ENCODE data around the gene BBOX1.

Gene BBOX1

DNA sequence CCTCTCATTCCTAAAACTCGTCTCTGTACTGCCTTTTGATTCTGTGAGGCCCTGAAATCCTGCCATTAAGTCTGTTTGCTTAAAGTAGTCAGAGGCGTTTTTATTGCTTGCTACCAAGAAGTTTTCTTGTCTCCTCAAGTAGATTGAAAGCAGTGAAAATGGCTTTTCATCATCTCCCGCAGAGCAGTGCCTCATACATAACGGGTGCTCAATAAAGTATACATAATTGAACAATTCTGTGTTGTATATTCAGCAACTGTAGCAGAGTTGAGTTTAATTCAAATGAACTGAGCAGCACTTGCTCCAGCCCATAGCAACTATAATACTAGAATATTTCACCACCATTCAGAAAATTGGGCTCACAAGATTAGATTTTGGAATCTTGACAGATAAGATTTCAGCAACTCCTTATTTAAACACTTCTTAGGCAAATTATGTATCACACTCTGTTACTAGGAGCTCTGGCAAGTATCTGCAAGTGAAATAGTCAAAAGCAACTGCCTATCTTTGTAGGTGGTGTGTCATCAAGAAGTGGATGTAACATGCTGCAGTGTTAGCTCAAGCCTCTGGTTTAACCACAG, 26.7 kb upstream of the BBOX1 start:
- no peak overlapping the region for H3K4me3 Mint-ChIP-seq
- no peaks in the 10 kb centered on the region for H3K4me1 Mint-ChIP-seq (ENCODE audit: low read depth)
- H3K9me3 Mint-ChIP-seq, result no peaks in the 10 kb centered on the region
- H3K27me3 Mint-ChIP-seq, result no peaks in the 10 kb centered on the region
- no peaks in the 10 kb centered on the region for H3K36me3 Mint-ChIP-seq (ENCODE audit: low read depth)
- H3K27ac Mint-ChIP-seq, result no peak overlapping the region

GRCh38 chr11:27018902-27019529, 21.6 kb upstream of the BBOX1 start:
- Mint-ChIP-seq H3K9me3 (no peaks in the 10 kb centered on the region), H3K27ac (no peak overlapping the region), H3K4me3 (no peak overlapping the region), H3K36me3 (ENCODE audit: low read depth) (no peaks in the 10 kb centered on the region), H3K27me3 (no peaks in the 10 kb centered on the region), H3K4me1 (ENCODE audit: low read depth) (no peaks in the 10 kb centered on the region)

DNA sequence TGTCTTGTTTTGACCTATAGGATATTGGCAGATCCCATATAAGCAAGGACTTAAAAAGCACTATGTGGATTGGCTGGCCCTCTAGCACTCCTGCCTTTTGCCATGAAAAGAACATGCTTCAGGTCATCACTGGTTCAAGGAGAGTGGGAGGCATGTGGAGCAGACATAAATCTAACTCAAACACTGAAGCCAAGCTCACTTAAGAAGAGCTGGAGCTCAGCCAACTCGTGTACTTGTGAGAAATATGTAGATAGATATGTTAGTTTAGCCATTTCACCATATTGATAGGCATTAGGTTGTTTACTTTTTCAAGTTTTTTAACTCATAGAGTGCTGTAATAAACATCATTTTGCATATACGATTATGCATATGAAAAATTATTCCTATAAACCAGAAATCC, 19.9 kb upstream of the BBOX1 start:
- no peaks in the 10 kb centered on the region for H3K4me1 Mint-ChIP-seq (ENCODE audit: low read depth)
- no peaks in the 10 kb centered on the region for H3K36me3 Mint-ChIP-seq (ENCODE audit: low read depth)
- no peak overlapping the region for H3K4me3 Mint-ChIP-seq
- no peaks in the 10 kb centered on the region for H3K9me3 Mint-ChIP-seq
- no peaks in the 10 kb centered on the region for H3K27me3 Mint-ChIP-seq
- no peak overlapping the region for H3K27ac Mint-ChIP-seq

- H3K27me3 Mint-ChIP-seq, result no peaks in the 10 kb centered on the region
- H3K9me3 Mint-ChIP-seq, result no peaks in the 10 kb centered on the region
- H3K36me3 Mint-ChIP-seq (ENCODE audit: low read depth), result no peaks in the 10 kb centered on the region
- no peaks in the 10 kb centered on the region for H3K4me1 Mint-ChIP-seq (ENCODE audit: low read depth)
- H3K27ac Mint-ChIP-seq, result no peak overlapping the region
- no peak overlapping the region for H3K4me3 Mint-ChIP-seq
These were observed 17.9 kb upstream of the BBOX1 start for GRCh38 chr11:27022659-27023251.

DNA sequence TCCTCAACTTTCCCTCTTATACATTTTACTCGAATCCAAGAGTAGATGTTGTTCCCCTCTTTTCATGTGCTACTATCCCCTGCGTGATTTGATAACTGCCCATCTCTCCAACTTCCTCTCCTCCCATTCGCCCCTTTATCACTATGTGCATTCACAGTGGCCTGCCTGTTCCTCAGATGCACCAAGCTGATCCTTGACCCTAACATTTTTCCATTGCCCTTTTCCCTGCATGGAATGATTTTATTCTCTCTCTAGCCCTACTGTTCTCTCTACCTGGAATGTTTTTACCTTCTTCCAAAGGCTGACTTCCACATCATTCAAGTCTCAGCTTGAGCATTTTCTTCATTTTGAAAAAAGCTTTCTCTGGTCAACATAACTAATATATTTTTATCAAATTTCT, 15.8 kb upstream of the BBOX1 start:
- H3K27ac Mint-ChIP-seq, result no peak overlapping the region
- no peaks in the 10 kb centered on the region for H3K4me1 Mint-ChIP-seq (ENCODE audit: low read depth)
- H3K27me3 Mint-ChIP-seq, result no peaks in the 10 kb centered on the region
- no peaks in the 10 kb centered on the region for H3K36me3 Mint-ChIP-seq (ENCODE audit: low read depth)
- H3K9me3 Mint-ChIP-seq, result no peaks in the 10 kb centered on the region
- no peak overlapping the region for H3K4me3 Mint-ChIP-seq

DNA sequence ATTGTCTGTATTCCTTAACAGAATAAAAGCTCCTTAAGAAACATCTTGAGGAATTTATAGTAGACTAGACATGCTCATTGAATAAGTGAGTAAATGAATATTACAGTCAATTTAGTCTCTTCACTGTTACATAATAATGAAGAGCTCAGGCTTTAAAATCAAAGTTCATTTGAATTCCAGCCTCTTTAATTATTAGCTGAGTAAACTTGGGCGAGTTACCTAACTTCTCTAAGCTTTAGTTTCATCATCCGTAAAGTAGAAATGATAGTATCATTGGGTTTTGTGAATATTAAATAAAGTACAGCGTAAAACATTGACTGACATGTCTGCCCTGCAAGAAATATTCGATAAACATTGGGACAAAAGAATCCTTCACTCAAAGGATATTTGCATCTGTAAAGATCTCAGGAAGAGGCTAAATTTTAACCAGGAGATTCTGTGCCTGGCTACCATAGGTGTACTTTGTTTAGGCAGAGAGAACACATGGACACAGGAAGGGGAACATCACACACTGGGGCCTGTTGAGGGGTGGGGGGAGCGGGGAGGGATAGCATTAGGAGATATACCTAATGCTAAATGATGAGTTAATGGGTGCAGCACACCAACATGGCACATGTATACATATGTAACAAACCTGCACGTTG, 15.2 kb upstream of the BBOX1 start:
- Mint-ChIP-seq H3K27me3 (no peaks in the 10 kb centered on the region), H3K9me3 (no peaks in the 10 kb centered on the region), H3K4me1 (ENCODE audit: low read depth) (no peaks in the 10 kb centered on the region), H3K36me3 (ENCODE audit: low read depth) (no peaks in the 10 kb centered on the region), H3K27ac (no peak overlapping the region), H3K4me3 (no peak overlapping the region)

- no peaks in the 10 kb centered on the region for H3K27me3 Mint-ChIP-seq
- no peaks in the 10 kb centered on the region for H3K4me1 Mint-ChIP-seq (ENCODE audit: low read depth)
- H3K36me3 Mint-ChIP-seq (ENCODE audit: low read depth), result no peaks in the 10 kb centered on the region
- H3K4me3 Mint-ChIP-seq, result no peak overlapping the region
- no peaks in the 10 kb centered on the region for H3K9me3 Mint-ChIP-seq
- H3K27ac Mint-ChIP-seq, result no peak overlapping the region
These were observed 14.5 kb upstream of the BBOX1 start for GRCh38 chr11:27025957-27026733.

GRCh38 chr11:27028561-27028965, 12.1 kb upstream of the BBOX1 start:
- Mint-ChIP-seq H3K27me3 (no peaks in the 10 kb centered on the region), H3K36me3 (ENCODE audit: low read depth) (no peaks in the 10 kb centered on the region), H3K9me3 (no peaks in the 10 kb centered on the region), H3K27ac (no peak overlapping the region), H3K4me3 (no peak overlapping the region), H3K4me1 (ENCODE audit: low read depth) (no peaks in the 10 kb centered on the region)

- Mint-ChIP-seq H3K4me3 (no peak overlapping the region), H3K36me3 (ENCODE audit: low read depth) (no peaks in the 10 kb centered on the region), H3K4me1 (ENCODE audit: low read depth) (no peaks in the 10 kb centered on the region), H3K9me3 (peaks cover 3% of the 10 kb centered on the region), H3K27ac (no peak overlapping the region), H3K27me3 (no peaks in the 10 kb centered on the region)
These were observed 10.6 kb upstream of the BBOX1 start for GRCh38 chr11:27029966-27030365.

GRCh38 chr11:27031754-27032153, 8.9 kb upstream of the BBOX1 start:
- Mint-ChIP-seq H3K4me1 (ENCODE audit: low read depth) (no peaks in the 10 kb centered on the region), H3K27ac (no peak overlapping the region), H3K4me3 (no peak overlapping the region), H3K9me3 (peaks cover 3% of the 10 kb centered on the region), H3K36me3 (ENCODE audit: low read depth) (no peaks in the 10 kb centered on the region), H3K27me3 (no peaks in the 10 kb centered on the region)

- Mint-ChIP-seq H3K4me3 (no peak overlapping the region), H3K4me1 (ENCODE audit: low read depth) (no peaks in the 10 kb centered on the region), H3K36me3 (ENCODE audit: low read depth) (no peaks in the 10 kb centered on the region), H3K9me3 (peaks cover 10% of the 10 kb centered on the region), H3K27me3 (no peaks in the 10 kb centered on the region), H3K27ac (no peak overlapping the region)
These were observed 742 bp upstream of the BBOX1 start for GRCh38 chr11:27039873-27040272.

DNA sequence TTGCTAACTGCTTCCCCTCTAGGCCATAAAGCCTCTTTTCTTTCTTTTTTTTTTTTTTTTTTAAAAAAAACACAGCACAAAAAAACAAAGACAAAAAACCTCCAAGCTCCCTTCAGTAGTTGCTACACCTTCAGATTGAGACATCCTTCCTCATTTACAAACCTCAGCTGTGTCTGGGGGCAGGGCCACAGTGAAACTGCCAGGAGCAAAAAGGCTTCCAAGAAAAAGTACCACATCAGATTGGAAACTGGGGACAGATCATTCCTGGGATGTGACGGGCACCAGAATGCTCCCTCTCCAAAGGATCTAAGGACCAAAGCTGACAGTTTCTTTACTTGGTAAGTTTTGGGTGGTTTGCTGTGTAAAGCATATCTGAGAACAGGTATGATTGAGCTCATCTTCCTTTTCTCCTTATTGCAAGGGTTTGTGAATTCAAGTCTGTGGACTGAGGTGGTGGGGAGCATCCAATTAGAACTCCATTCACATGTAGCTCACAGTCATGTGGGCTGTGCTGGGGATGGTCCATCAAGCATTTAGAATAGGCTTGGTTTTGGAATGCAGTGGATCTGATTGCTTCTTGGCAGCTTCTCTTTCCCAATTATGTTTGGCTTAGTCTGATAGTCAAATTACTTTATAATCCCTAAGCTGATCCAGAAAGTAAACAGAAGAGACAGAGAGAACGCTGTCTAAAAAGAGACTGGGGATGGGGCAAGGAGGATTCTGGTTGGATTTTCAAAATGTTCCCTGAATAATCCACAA, 705 bp downstream of the BBOX1 start:
- Mint-ChIP-seq H3K4me3 (no peak overlapping the region), H3K9me3 (peaks cover 10% of the 10 kb centered on the region), H3K27me3 (no peaks in the 10 kb centered on the region), H3K27ac (no peak overlapping the region), H3K36me3 (ENCODE audit: low read depth) (no peaks in the 10 kb centered on the region), H3K4me1 (ENCODE audit: low read depth) (no peaks in the 10 kb centered on the region)

GRCh38 chr11:27046956-27047355, 6.3 kb downstream of the BBOX1 start:
- Mint-ChIP-seq H3K4me1 (ENCODE audit: low read depth) (no peaks in the 10 kb centered on the region), H3K27me3 (no peaks in the 10 kb centered on the region), H3K9me3 (peaks cover 19% of the 10 kb centered on the region), H3K36me3 (ENCODE audit: low read depth) (no peaks in the 10 kb centered on the region), H3K27ac (no peak overlapping the region), H3K4me3 (no peak overlapping the region)

DNA sequence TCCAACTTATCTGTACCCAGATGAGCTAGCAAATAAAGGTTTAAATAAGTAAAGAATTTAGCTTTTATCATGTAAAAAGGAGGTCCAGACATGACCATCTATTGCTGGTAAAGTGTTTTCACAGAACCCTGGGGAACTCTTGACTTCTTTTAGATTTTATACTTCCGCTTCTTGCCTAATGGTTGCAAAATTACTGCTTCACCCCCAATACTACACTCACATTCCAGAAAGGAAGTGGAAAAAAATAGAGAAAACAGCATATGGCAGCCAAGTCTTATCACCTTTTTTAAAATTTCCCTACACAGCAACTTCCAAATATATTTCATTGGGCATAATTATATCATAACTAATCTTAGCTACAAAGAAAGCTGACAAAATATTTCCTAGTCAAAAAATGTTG, 12.1 kb downstream of the BBOX1 start:
- H3K4me3 Mint-ChIP-seq, result no peak overlapping the region
- H3K27me3 Mint-ChIP-seq, result no peaks in the 10 kb centered on the region
- H3K36me3 Mint-ChIP-seq (ENCODE audit: low read depth), result no peaks in the 10 kb centered on the region
- H3K9me3 Mint-ChIP-seq, result peaks cover 20% of the 10 kb centered on the region
- H3K4me1 Mint-ChIP-seq (ENCODE audit: low read depth), result no peaks in the 10 kb centered on the region
- no peak overlapping the region for H3K27ac Mint-ChIP-seq

Measured in stimulated activated naive CD8-positive, alpha-beta T cell treated with anti-CD3 and anti-CD28 coated beads, Interleukin-15, Interleukin-2, amounts not matched to agents 100 ng/mL and 50 ng/mL, for 24 hours (primary cell).